Ovary (tissue), 3 donors: ENCODE data around the gene SHANK2.

Experiments
- EP300 ChIP-seq: sonication (generic); formaldehyde crosslinking; IDR thresholded peaks from one replicate; pipeline ENCODE4 v1.6.1; 2017; ENCODE audit warnings: antibody characterized with exemption
- POLR2A ChIP-seq: fragments of 450-650 bp; IDR thresholded peaks from one replicate; pipeline ENCODE4 v1.6.1; 2017; ENCODE audit warnings: antibody characterized with exemption, mild to moderate bottlenecking, moderate library complexity
- TF ChIP-seq, protein P1 (sequence below), 3 donors: fragments of 450-650 bp in 2 of 3; fragments of 200-600 bp in 1 of 3; IDR thresholded peaks; one replicate each; pipeline versions ENCODE4 v1.5.1 to v1.8.0; 2016 to 2022; ENCODE audit warnings: antibody characterized with exemption in 3 of 3, mild to moderate bottlenecking in 1 of 3
- donor health status: DM: no; HTN: no; CAD: no.

DNA sequence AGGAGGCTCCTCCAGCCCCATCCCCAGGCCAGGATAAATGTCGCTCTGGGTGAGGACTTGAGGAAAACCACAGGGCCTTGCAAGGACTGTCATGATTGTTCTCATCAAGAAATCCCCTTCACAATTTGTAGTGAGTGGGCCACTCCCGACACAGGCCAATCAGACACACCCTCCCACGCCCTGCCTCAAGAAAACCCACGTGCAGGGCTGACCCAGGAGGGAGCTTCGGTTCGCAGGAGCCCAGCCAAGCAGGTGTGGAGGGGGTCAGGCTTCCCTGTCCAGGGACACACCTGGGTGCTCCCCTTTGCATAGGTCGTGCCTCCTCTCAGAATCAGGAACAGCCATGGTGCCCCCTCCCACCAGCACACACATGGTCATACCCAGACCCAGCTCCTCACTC lies 43.2 kb downstream of the SHANK2 start:
- TF ChIP-seq, protein P1, sequence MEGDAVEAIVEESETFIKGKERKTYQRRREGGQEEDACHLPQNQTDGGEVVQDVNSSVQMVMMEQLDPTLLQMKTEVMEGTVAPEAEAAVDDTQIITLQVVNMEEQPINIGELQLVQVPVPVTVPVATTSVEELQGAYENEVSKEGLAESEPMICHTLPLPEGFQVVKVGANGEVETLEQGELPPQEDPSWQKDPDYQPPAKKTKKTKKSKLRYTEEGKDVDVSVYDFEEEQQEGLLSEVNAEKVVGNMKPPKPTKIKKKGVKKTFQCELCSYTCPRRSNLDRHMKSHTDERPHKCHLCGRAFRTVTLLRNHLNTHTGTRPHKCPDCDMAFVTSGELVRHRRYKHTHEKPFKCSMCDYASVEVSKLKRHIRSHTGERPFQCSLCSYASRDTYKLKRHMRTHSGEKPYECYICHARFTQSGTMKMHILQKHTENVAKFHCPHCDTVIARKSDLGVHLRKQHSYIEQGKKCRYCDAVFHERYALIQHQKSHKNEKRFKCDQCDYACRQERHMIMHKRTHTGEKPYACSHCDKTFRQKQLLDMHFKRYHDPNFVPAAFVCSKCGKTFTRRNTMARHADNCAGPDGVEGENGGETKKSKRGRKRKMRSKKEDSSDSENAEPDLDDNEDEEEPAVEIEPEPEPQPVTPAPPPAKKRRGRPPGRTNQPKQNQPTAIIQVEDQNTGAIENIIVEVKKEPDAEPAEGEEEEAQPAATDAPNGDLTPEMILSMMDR (IDR thresholded peaks at IDR 0.05): no peak
- TF ChIP-seq POLR2A (no peak), EP300 (no peak)
